ENCODE data around the gene RFLNA.

Gene RFLNA

DNA sequence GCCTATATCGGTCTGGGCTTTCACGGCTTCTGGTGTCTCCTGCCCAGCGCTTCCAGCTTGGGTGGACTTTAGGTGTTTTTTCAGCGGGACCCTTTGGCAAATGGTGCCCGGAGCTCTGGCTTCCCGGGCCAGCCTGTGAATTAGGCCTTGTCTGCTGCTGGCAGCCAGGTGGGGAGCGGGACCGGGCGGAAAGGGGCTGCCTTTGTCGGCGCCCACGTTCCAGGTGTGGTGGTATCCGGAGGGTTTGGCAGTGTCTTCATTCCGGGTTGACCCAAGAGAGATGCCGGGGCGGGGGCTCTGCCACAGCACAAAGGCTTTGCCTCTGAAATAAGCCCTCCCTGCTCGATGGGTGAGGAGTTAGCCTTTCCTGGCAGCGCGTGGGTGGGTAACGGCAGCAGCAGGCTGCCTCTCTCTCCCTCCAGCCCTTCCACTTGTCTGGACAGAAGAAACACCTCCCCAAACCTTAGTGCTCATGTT lies 9.5 kb downstream of the RFLNA start:
- DNase-seq = no peak

- DNase-seq = no peak
These were observed 10.2 kb downstream of the RFLNA start for GRCh38 chr12:124305136-124305535.

- DNase-seq = no peak
These were observed 11.1 kb downstream of the RFLNA start for GRCh38 chr12:124305776-124306685.

DNA sequence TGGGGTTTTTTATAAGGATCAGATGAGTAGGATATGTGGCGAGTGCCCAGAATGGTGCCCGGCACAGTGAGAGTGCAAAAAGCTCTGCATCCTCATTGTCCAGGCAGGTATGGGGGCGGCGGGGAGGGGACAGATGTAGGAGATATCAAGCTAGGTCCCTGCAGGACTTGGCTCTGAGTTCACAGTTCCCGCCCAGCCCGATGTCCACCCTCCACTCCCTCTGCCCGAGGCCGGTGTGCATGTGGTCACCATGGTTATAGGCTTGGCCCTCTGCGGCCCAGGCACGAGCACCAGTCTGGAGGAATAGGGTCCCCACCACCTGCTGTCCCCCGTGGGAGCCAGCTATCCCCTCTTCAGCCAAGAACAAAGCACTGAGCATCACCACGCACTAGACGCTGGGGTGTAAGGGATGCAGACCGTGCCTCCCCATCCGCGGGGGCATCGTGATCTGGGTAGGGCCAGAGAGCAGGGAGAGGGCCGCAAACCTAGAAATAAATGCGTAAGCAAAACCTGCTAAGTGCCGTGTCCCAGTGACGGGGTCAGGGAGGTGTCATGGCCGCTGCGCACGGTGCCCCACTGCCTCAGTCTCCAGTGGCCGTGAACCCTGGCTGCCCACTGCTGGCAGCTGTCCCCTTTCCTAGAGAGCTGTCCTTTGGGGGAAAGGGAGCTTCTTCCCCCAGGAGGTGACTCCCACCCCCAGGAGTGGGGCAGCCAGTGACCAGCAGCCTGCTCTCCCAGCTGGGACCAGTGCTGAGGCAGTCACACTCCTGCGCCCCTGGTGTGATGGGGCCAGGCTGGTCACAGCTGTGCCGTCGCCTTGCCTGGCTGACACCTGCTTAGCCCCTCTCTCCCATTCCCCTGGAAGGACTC lies 12.0 kb downstream of the RFLNA start:
- DNase-seq = no peak

DNA sequence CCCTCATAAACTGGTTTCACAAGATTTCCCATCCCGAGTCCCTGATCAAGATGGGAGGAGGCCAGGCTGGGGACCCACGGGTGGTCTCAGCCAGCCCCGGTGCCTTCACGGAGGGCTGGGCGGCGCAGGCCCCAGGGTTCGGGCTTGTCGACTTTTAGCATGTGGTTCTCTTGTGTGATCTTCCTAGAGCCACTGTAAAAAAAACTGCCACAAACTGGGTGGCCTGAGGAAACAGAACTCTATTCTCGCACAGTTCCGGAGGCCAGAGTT lies 12.6 kb downstream of the RFLNA start:
- DNase-seq = no peak

DNA sequence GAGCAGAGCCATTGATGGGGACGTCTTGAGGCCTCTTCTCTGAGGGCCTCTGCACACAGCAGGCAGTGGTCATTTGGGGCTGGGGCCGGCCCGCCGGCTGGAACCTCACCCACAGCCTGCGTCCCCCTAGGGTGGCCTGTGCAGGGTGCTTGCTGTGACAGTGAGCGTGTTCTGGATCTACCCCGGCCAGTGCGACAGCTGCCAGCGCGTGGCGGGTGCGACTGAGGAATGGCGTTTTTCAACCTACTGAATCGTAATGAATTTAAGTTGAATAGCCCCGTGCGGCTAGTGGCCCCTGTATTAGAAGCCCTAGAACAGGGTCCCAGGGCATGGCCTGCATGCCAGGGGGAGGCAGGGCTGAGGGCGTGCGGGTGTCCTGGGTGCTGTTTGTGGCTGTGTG lies 13.8 kb downstream of the RFLNA start:
- DNase-seq = no peak

DNA sequence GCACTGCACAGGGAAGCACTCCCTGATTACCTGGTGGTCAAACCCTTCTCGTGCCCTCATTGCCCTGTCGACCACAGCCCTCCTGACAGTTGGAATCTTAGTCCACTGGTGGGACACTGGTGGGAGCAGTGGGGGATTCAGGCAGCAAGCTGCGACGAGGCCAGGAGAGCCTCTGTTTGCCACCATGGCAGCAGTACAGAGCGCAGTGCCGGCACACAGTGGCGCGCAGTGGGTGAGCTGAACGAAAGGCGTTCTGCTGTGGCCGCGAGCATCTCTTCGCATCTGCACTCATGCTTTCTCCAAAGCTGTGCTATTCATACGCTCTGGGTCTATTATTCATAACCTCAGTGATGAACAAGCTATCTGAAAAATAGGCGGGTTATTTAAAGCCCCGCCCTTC lies 14.3 kb downstream of the RFLNA start:
- no peak for DNase-seq

DNA sequence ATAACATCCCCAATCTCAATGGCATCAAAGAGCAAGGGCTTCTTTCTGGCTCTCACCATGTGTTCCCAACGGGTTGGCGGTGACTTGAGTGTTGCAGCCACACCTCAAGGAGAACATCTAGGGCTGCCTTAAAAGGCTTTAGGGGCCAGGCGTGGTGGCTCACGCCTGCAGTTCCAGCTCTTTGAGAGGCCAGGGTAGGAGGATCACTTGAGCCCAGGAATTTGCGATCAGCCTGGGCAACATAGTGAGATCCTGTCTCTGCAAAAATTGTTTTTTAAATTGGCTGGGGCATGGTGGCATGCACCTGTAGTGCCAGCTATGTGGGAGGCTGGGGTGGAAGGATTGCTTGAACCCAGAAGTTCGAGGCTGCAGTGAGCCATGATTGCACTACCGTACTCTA lies 14.9 kb downstream of the RFLNA start:
- no peak for DNase-seq

DNA sequence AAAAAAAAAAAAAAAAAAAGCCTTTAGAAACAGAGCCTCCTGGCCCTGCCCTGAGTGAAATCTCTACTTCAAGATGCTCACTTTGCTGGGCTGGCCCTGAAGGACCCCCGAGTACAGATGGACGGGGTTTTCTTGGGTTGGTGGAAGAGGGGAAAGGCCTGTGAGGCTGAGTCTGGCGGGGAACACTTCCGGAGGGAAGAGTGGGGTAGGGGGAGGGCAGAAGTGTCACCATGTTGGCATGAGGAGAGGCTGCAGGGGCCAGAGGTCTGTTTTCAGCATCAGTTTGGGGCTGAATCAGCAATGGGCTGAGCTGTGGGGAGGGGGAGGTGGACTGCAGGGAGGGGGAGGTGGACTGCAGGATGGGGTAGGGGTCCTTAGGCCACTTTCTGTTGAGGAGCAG lies 15.3 kb downstream of the RFLNA start:
- DNase-seq = no peak

- DNase-seq = no peak
These were observed 15.9 kb downstream of the RFLNA start for GRCh38 chr12:124310785-124311184.

DNA sequence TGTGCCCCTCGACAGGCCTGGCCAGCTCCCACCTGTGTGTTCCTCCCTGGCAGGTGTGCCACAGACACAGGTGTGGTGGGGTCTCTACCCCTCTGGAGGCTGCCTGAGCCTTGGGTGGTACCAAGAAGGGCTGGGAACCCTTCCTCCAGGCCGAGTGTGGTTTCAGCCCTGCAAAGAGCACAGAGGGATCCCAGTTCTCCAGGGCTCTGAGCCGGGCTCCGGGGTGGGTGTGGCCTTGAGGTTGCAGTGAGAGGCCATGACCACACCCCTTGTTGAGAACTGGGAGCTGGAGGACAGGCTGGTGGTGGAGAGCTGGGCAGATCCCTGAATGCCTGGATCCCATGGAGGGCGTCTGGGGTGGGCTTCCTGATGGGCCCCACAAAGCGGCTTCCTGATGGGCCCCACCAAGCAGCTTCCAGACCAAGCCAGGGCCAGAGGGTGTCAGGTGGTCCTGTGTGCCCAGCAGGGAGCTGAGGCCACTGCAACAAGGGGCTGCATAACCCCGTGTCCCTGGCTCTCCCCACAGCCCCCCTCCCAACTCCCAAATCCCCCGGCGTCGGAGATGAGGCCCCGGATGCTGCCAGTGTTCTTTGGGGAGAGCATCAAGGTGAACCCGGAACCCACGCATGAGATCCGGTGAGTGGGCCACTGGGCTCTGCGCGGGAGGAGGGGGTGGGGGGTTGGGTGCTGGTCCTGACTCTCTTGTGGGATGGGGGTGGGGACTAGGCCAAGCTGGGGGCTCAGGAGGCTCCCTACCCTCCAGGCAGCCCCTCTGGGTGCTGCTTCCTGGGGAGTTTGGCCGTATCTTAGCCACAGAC lies 16.6 kb downstream of the RFLNA start:
- DNase-seq = no peak

DNA sequence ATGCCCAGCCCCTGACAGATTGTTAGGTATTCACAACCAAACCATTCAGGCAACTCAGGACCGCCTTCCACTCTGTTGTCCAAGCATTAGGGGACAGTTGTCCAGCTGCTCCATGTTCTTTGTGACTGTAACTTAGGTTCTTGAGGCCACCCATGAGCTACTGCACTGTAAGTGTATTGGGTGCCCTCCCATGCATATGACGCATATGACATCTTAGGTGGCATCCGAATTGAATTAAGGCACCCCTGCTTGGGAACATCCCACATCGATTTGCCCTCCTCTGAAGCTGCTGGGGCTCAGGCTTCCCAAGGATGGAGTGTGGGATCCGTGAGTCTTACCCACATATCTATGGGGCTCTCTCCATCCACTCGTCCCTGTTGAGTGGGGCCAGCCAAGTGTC lies 17.7 kb downstream of the RFLNA start:
- DNase-seq = no peak

GRCh38 chr12:124314207-124314606 lies 19.3 kb downstream of the RFLNA start:
- DNase-seq = no peak

- no peak for DNase-seq
These were observed 19.9 kb downstream of the RFLNA start for GRCh38 chr12:124314766-124315165.

GRCh38 chr12:124315372-124316044 lies 20.6 kb downstream of the RFLNA start:
- DNase-seq = no peak

DNA sequence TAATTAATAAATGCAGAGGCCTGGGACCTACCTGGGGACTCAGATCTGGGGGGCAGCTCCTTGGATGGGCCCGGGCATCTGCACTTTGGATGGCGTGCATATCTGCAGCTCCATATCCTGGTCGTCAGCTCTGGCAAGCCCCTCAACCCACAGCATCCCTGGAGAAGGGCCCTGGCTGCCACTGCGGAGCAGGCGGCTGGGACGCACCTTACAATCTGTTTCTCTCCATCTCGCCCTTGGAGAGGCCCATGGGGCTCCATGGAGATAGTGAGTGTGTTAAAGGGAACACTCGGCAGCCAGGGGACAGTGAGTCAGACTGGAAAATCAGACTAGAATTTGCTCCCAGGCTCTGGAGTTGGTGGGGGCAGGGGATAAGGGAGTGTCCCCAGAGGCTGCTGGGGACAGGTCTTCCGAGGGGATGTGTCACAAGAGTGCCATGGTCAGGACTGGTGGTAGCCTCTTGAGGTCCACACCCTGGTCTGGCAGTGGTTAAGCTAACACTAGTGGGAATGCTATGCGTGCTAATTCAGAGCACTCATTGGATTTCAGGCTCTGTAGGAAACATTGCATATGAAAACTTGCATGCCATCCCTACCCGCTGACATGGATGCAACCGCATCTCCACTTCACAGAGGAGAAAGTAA lies 21.5 kb downstream of the RFLNA start:
- DNase-seq = no peak

- DNase-seq = no peak
These were observed 22.5 kb downstream of the RFLNA start for GRCh38 chr12:124317400-124317799.

GRCh38 chr12:124318278-124319020 lies 23.6 kb downstream of the RFLNA start:
- no peak for DNase-seq

GRCh38 chr12:124319368-124320050 lies 24.6 kb downstream of the RFLNA start:
- no peak for DNase-seq

DNA sequence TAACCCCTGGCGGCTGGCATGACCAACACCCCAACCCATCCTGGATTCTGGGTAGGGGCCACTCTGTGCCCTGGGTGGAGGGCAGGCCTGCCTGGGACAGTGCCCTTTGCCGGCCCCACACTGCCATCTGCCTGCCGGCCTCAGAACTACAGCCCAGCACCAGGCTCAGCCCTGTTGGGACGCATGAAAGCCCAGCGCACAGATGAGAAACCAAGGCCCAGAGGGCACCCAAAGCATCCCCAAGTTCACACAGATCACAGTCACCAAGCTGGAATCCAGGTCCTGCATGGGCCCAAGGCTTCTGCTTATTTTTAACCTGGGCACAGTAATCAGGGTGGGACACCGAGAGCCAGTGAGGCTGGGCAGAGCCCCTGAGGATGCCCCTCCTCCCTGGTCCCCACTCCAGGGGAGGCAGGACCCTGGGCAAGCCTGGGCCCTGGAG lies 26.2 kb downstream of the RFLNA start:
- peak; percentile 35 for DNase-seq

Data from activated CD4-positive, alpha-beta T cell treated with anti-CD3 and anti-CD28 coated beads for 1 hour (primary cell).